IPS-NIHi7 (cell line): ENCODE data around the gene NXPH3.

ENCODE experiments used
- DNase-seq: peaks from one replicate; pipeline ENCODE4 v3.0.0; 2012; ENCODE audit warnings: mixed read lengths; ENCODE audit errors: extremely low spot score

NXPH3 gene

DNA sequence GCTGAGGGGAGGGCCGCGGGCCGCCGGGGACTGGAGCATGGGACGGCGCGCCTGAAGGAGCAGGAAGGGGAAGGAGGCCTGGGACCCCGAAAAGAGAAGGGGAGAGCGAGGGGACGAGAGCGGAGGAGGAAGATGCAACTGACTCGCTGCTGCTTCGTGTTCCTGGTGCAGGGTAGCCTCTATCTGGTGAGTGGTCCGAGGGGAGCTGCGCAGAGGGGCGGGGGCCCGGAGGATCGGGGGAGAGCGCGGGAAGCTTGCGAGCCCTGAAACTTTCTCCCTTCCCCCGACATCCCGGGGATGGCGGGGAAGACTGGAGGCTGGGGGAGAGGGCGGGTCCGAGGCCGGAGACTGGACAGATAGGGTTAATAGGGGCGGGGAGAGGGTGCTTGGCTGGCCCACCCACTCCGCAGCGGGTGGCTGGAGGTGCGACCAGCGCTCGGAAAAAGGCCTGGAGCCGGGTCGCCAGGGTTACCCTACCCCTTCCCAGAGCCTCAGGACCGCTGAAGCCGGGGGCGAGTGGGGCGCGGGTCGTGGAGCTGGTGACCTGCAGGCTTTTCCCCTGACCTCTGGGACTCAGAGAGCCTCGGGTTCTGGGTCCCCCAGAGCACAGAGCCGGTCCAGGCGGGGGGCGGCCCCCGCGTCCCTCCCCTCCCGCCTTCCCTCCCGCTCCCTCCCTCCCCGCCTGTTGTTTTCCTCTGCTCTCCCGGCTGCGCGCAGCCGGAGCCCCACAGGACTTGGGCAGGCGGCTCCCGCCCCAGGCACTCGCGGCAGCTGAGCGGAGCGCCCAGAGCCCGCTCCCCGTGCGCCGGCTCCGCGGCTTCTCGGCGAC lies 631 bp downstream of the NXPH3 start:
- DNase-seq: peak; percentile 87

GRCh38 chr17:49576917-49577649 lies 1.4 kb downstream of the NXPH3 start:
- no peak for DNase-seq

DNA sequence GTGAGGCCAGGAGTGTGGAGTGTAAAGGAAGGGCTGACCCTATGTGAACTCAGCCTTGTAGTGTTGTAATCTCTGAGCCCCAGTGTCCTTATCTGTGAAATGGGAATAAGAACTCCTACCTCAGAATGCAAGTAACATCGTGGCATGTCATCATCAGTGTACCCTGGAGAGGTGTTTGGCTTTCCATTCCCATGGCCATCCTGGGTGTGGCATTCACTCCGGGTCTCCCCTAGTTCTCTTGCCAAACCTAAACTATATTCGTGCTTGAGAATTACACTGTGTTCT lies 1.9 kb downstream of the NXPH3 start:
- no peak for DNase-seq

DNA sequence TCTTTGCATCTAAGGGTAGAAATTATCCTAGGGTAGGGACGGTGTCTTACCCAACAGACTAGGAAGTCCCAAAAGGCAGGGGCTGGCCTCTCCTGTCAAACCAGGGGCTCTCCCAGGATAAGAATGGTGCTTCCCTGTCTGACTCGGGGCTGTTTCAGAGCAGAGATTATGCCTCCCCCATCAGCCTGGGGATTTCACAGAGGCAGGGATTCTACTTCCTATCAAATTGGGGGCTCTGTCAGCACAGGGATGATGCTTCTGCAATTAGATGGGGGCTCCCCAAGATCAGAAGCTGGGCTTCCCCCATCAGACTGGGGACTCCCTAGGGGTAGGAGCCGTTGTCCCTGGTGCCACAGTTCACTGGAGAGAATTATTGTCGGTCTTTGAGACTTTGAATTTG lies 2.3 kb downstream of the NXPH3 start:
- no peak for DNase-seq

DNA sequence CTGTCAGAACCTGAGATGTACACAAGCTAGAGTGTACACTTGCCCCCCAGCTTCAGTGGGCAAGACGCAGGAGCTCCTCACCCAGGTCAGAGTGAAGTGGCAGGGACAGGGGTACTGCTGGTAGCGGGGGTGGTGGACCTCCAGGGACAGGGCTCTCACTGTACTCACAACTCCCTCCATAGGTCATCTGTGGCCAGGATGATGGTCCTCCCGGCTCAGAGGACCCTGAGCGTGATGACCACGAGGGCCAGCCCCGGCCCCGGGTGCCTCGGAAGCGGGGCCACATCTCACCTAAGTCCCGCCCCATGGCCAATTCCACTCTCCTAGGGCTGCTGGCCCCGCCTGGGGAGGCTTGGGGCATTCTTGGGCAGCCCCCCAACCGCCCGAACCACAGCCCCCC lies 2.7 kb downstream of the NXPH3 start:
- no peak for DNase-seq

GRCh38 chr17:49578952-49579500 lies 3.4 kb downstream of the NXPH3 start:
- DNase-seq: no peak

DNA sequence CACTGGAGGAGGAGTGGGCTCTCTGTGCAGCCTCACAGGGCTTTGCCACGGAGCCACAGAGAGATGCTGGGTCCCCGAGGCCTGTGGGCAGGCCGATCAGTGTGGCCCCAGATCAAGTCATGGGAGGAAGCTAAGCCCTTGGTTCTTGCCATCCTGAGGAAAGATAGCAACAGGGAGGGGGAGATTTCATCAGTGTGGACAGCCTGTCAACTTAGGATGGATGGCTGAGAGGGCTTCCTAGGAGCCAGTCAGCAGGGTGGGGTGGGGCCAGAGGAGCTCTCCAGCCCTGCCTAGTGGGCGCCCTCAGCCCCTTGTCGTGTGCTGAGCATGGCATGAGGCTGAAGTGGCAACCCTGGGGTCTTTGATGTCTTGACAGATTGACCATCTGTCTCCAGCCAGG lies 3.9 kb downstream of the NXPH3 start:
- DNase-seq: no peak

DNA sequence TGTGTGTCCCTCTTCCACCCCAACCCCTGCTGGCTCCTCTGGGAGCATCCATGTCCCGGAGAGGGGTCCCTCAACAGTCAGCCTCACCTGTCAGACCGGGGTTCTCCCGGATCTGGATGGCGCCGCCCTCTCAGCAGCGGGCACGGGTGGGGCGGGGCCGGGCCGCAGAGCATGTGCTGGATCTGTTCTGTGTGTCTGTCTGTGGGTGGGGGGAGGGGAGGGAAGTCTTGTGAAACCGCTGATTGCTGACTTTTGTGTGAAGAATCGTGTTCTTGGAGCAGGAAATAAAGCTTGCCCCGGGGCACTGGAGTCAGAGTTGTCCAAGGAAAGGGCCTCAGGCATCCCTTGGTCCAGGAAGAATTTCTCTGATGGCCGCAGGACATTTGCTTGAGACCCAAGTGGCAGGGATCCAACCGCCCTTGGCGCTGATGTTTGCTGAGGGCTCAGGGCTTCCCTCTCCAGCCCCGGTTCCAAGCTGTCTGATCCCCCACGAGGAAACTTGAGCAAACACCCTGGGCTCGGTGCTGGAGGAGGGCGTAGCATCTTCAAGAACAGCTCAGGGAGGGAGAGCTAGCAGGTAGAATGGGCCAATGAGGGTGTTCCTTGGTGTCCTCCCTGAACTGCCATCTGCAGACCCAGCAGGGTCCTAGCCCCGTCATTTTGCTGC lies 4.5 kb downstream of the NXPH3 start:
- no peak for DNase-seq

DNA sequence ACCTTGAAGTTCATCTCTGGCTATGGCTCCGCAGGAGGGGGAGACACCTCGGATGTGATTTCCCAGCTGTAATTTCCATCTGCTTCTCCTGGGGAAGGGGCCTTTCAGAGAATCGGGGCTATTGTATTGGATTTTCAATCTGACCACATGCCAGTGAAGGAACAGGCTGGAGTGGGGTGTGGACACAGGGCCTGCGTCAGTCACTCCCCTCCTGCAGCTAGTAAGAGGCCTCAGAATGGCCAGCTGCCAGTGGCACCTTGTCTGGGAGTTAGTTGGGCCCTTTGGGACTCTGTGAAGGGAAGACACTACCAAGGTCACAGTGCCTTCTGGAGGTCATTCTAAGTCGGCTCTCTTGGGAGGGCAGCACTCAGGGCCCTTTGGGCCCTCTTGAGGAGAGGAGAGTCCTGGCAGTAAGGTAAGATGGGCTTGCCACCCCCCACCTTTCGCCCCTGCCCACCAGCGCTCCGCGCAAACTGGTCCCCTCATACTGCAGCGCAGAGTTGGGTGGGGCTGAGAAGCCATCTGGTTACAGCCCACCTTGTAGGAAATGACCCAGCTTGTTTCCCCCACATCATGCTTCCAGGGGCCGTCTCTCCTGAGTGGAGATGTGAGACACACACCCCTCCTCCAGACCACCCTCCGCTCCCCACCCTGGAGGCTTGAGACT lies 5.4 kb downstream of the NXPH3 start:
- no peak for DNase-seq

GRCh38 chr17:49581648-49581998 lies 6.0 kb downstream of the NXPH3 start:
- DNase-seq: no peak

DNA sequence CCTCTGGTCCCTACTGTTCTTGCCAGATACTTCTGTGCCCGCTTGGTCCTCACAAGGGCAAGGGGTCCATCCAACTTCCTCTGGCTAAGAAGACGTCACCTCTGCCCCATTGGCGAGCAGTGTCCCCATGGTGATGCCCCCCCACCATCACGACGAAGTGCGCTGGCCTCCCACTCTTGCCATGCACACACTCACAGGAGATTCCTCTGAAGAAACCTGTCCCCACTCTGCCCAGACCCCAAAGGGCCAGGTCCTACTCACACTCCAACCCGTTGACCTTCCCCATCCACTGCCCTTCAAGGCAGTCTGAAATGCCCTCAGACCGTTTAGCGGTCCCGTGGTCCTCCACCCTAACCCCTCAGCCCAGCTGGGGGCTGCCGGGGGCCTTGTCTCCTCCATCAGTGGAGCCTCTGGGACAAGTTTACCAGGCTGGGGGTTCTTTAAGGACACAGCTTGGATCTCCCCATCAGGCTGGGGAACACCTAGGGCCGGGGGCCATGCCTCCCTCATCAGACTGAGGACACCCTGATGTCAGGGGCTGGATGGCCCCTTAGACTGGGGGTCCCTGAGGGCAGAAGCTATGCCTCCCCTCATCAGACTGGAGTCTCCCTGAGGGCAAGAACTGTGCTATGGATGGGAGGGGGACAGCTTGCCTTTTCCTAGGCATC lies 6.5 kb downstream of the NXPH3 start:
- no peak for DNase-seq

DNA sequence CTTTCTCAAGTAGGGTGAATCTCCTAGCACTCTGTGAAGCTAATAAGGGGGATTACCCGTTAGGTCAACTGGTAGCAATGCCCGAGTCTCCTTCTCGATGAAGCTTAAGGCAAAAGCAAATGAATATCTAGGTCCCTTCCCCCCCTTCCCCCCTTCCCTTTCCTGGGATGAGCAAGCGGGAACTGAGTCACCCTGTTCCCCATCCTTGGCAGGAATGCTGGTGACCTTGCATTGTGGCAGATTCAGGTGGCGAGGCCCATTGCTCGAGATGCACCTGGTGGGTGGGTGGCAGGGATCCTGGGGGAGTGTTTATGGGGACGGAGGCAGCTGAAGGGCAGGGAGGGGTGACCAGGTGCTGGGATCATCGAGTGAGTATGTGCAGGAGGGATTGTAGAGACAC lies 7.1 kb downstream of the NXPH3 start:
- DNase-seq: no peak

GRCh38 chr17:49583226-49583625 lies 7.6 kb downstream of the NXPH3 start:
- no peak for DNase-seq

DNA sequence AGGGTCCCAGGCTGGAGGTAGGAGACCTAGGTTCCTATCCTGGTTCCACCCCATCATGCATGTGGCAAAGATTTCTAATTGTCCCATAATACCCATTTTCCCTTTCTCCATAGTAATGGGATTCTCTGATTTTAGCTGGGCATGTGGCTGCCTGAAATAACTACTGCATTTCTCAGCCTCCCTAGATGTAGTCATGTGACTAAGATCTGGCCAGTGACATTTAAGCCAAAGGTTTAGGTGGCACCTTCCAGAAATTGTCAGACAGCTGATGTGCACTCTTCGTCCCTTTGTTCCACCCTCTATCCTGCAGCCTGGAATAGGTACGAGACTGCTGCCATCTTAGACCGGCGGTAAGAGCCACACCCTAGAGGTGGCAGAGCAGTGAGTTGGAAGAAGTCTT lies 8.2 kb downstream of the NXPH3 start:
- DNase-seq: no peak

GRCh38 chr17:49585422-49586027 lies 9.9 kb downstream of the NXPH3 start:
- DNase-seq: peak; percentile 84

DNA sequence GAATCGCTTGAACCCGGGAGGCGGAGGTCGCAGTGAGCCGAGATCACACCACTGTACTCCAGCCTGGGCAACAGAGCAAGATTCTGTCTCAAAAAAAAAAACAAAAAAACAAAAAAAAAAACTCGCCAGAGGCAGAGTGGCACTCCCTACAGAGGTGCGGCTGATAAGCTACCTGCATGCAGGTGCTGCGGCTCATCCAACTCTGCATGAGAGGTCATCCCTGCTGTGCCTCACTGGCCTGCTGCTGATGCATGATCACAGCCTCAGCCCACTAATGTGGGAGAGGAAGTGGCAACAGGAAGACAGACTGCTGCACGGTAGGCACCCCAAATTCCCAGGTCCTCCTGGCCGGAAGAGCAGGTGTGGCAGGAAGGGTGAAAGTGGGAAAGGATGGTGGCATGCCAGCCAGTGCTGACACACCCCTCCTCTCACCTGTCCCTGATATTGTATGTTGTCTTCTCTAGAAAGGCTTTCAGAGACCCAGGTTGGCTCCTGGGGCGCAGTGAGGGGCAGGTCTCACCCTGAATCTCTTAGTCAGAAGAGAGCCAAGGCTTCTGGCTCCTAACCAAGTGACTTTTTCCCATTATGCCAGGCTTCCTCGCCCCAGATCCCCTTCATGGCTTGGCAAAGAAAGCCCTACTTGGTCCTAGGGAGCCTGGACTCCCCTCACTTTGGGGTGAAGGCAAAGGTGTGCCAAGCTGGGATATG lies 11.8 kb downstream of the NXPH3 start:
- no peak for DNase-seq

DNA sequence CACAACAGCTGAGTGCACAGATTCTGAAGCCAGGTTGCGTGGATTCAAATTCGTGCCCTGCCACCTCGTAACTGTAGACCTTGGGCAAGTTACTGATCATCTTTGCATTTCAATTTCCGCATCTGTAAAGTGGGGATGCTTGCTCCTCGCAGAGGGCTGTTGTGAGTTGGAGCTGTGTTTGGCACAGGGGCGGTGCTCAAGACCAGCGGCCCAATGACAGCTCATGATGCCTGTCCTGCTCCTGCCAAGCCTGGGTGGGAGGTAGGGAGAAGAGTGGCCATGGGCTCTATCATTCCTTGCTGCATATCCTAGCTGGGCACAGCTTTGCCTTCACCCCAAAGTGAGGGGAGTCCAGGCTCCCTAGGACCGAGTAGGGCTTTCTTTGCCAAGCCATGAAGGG lies 12.6 kb downstream of the NXPH3 start:
- DNase-seq: no peak

DNA sequence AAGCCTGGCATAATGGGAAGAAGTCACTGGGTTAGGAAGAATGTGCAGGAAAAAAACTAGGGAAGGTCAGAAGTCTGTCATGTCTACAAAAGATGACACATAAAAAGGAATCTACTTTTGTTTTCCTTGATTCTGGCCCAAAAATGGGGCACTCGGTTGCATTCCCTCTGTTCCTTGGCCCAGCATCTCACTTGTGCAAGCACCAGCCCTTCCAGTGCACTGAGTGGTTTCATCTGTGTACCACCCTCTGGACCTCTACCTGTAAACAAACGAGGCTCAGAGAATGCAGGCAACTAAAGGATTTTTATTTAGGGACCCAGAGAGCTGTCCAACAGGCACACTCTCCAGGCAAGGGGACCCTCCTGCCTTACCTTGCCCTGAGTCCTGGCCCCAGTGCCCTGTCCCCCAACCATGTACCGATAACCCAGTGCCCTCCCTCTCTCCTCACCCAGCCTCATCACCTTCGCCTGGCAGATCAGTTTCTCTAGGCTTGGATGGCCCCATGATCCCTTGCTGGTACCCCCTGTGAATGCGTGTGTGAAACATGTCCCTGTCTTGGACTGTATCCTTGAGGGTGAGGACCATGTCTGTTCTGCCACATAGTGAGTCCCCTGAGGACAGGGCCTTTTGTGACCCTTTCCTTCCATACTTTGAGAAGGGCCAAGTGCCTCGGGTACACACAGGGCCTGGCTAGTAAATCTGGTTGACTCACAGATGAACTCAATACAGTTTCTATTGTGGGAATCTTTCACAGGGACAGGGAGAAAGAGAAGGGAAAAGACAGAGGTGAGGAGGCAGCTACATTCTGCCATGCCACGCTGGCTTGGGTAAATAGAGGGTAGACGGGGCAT lies 13.3 kb downstream of the NXPH3 start:
- no peak for DNase-seq

GRCh38 chr17:49589577-49589927 lies 13.9 kb downstream of the NXPH3 start:
- DNase-seq: no peak

DNA sequence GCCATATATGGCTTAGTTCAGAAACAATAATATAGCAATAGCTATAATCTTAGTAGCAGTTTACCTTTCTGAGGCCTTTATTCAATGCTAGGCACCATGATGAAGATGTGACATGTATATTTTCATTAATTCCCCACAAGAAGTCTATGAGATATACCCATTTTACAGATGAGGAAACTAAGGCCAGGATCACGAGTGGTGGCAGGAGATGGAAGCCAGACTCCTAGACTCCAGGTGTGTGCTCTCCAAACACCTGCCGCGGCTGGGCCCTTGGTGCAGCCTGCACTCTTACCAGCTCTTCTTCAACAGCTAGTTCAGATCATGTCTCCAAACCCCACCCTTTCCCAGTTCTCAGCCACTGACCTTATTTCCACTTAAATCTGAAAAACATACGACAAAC lies 15.2 kb downstream of the NXPH3 start:
- DNase-seq: no peak
